HG03439 (cell line): ENCODE measurements around the gene MYL12B.

Experiments used
- ATAC-seq: cut with Tn5 transposase; IDR thresholded peaks from one replicate; pipeline ENCODE4 v1.9.1; 2021; ENCODE audit warnings: mild to moderate bottlenecking, moderate library complexity; ENCODE audit not compliant: unreplicated experiment

The MYL12B gene

GRCh38 chr18:3234457-3234856, 27.5 kb upstream of the MYL12B start:
- ATAC-seq = no peak

- ATAC-seq = no peak
These were observed 26.1 kb upstream of the MYL12B start for GRCh38 chr18:3235846-3236245.

GRCh38 chr18:3236470-3236869, 25.5 kb upstream of the MYL12B start:
- ATAC-seq = no peak

GRCh38 chr18:3238742-3239141, 23.2 kb upstream of the MYL12B start:
- ATAC-seq = no peak

- ATAC-seq = no peak
These were observed 16.8 kb upstream of the MYL12B start for GRCh38 chr18:3245185-3245564.

- ATAC-seq = peak; percentile 47
These were observed 15.9 kb upstream of the MYL12B start for GRCh38 chr18:3245853-3246634.

- ATAC-seq = peak; percentile 1
These were observed 15.2 kb upstream of the MYL12B start for GRCh38 chr18:3246635-3247239.

GRCh38 chr18:3247240-3248061, 14.5 kb upstream of the MYL12B start, which contains the start of gene MYL12A:
Gene MYL12A, plus strand, starts transcription at chr18:3247801. Its CDS starts 5,447 bp downstream, at chr18:3253248.
- peak; percentile 88 for ATAC-seq

- ATAC-seq = no peak
These were observed 13.8 kb upstream of the MYL12B start for GRCh38 chr18:3248062-3248657.

GRCh38 chr18:3248658-3249359, 13.1 kb upstream of the MYL12B start:
- no peak for ATAC-seq

- no peak for ATAC-seq
These were observed 11.5 kb upstream of the MYL12B start for GRCh38 chr18:3250237-3251107.

GRCh38 chr18:3251249-3251962, 10.5 kb upstream of the MYL12B start:
- ATAC-seq = no peak

GRCh38 chr18:3251963-3252277, 10.0 kb upstream of the MYL12B start:
- ATAC-seq = no peak

GRCh38 chr18:3252843-3253242, 9.1 kb upstream of the MYL12B start:
- ATAC-seq = no peak

GRCh38 chr18:3254725-3255124, 7.2 kb upstream of the MYL12B start:
- ATAC-seq = no peak

- no peak for ATAC-seq
These were observed 6.2 kb upstream of the MYL12B start for GRCh38 chr18:3255611-3256165.

GRCh38 chr18:3256693-3257626, 5.0 kb upstream of the MYL12B start:
- ATAC-seq = no peak

- ATAC-seq = no peak
These were observed 4.3 kb upstream of the MYL12B start for GRCh38 chr18:3257627-3258120.
